ENCODE data around the gene ACSM5. TPM values are rescaled to one million over a fixed set of nuclear protein-coding genes. Genes with fewer than 3 reads are reported as not detected.

The ACSM5 gene, protein sequence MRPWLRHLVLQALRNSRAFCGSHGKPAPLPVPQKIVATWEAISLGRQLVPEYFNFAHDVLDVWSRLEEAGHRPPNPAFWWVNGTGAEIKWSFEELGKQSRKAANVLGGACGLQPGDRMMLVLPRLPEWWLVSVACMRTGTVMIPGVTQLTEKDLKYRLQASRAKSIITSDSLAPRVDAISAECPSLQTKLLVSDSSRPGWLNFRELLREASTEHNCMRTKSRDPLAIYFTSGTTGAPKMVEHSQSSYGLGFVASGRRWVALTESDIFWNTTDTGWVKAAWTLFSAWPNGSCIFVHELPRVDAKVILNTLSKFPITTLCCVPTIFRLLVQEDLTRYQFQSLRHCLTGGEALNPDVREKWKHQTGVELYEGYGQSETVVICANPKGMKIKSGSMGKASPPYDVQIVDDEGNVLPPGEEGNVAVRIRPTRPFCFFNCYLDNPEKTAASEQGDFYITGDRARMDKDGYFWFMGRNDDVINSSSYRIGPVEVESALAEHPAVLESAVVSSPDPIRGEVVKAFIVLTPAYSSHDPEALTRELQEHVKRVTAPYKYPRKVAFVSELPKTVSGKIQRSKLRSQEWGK
- total RNA-seq (2022) (0.22 and 0.54 TPM in 2 replicates), Bru-seq, nascent RNA (percentile 19 among the genes with signal in this experiment), BruChase-seq, experiment 1, labeled RNA remaining after a 6-hour chase (percentile 21 among the genes with signal in this experiment), BruChase-seq, experiment 2, labeled RNA remaining after a 2-hour chase (percentile 19 among the genes with signal in this experiment)
- long read RNA-seq, partial matches to known transcripts = 0 of 1 reads
- long read RNA-seq, other reads (novel, unspliced or antisense) = 0 of 1 reads

DNA sequence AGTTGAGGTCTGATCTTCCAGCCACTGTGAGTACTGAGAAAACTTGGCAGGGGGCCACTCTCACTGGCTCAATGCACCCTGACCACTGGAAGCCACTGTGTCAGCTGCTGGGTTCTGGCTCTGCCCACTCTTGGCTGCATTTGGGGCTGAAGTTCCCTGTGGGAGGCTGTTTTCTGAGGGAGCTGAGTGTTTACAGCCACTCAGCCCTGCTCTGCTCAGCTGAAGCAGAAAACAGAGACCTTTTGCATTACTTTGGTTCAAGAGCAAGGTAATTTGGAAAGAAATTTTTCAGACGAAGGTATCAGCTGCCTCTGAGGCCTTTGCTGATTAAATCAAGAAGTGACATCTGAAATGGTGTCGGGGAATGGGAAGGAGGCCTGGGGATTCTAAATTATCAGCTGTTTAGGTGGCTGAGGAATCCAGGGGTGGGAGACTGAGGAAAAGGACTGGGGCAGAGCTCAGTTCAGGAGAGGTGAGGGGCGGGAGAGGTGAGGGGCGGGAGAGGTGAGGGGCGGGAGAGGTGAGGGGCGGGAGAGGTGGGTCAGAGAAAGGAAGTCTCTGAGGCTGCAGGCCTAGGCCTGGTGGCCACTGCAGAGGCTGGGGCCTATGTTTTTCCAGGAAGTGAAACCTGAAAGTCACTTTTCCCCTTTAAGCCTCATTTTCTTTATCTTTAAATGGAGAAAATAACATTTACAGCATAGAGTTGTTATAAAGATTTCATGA lies at the start of gene ACSM5:
Gene ACSM5 (plus strand): TSS at position 137 of the 723 bp plus-strand sequence. CDS start 1,951 bp downstream, outside the sequence.
- Mint-ChIP-seq H3K27ac (ENCODE audit: low read depth, unreplicated experiment) (peak within 1 kb of the TSS; percentile 64), H3K36me3 (ENCODE audit: insufficient read depth, unreplicated experiment) (no peaks in the 10 kb centered on the region), H3K4me1 (ENCODE audit: insufficient read depth, unreplicated experiment) (peaks cover 18% of the 10 kb centered on the region), H3K27me3 (ENCODE audit: insufficient read depth, unreplicated experiment) (no peaks in the 10 kb centered on the region), H3K4me3 (ENCODE audit: unreplicated experiment) (peak within 1 kb of the TSS; percentile 3), H3K9me3 (ENCODE audit: unreplicated experiment) (no peaks in the 10 kb centered on the region)
- no TSS peak for BruUV-seq (replicated peaks)
- no peak for TF ChIP-seq CTCF (IDR thresholded peaks at IDR 0.05; ENCODE audit: unreplicated experiment)
- intact Hi-C loops (cut with micrococcal nuclease) = no loop called here
- CTCF ChIA-PET = interaction anchor here (0.8 to 1.6 kb wide), 3 partner anchors 24 to 510 kb away, joined by 3 to 6 read pairs (median 4); no protein-coding TSS in a partner anchor
- no peak for DNase-seq (ENCODE audit: unreplicated experiment)
- POLR2A ChIA-PET = interaction anchor here (0.6 to 0.8 kb wide), 2 partner anchors 40 to 434 kb away, joined by 3 read pairs; no protein-coding TSS in a partner anchor

DNA sequence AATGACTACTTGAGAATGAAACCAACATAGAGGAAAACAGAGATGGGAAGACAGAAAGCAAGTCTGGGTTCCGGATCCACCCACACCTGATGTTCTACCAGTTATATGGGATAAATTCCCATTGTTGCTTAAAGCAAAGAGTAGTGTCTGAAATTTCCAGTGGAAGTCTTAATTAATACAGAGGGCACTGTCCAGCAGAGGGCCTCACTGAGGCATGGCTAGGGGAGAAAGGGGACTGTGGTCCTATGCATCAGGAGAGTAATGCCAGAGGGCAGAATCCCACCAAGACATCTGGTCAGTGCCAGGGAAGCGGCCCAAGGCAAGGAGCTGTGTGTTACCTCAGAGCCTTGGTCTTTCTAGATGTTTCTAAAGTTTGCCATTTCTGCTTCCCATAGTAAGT lies 49.3 kb upstream of the ACSM5 start:
- ChIA-PET POLR2A (no interaction called here), CTCF (no interaction called here)
- no peak overlapping the region for H3K27ac Mint-ChIP-seq (ENCODE audit: low read depth, unreplicated experiment)
- no peak for DNase-seq (ENCODE audit: unreplicated experiment)
- H3K27me3 Mint-ChIP-seq (ENCODE audit: insufficient read depth, unreplicated experiment) = peaks cover 68% of the 10 kb centered on the region
- peaks cover 8% of the 10 kb centered on the region for H3K9me3 Mint-ChIP-seq (ENCODE audit: unreplicated experiment)
- H3K4me3 Mint-ChIP-seq (ENCODE audit: unreplicated experiment) = no peak overlapping the region
- H3K4me1 Mint-ChIP-seq (ENCODE audit: insufficient read depth, unreplicated experiment) = no peaks in the 10 kb centered on the region
- BruUV-seq (replicated peaks) = no TSS peak
- intact Hi-C loops (cut with micrococcal nuclease) = no loop called here
- TF ChIP-seq CTCF (IDR thresholded peaks at IDR 0.05; ENCODE audit: unreplicated experiment) = no peak
- H3K36me3 Mint-ChIP-seq (ENCODE audit: insufficient read depth, unreplicated experiment) = no peaks in the 10 kb centered on the region

GRCh38 chr16:20363191-20363590 lies 46.1 kb upstream of the ACSM5 start:
- CTCF ChIA-PET = interaction anchor here (0.7 to 3.9 kb wide), 2 partner anchors 21 to 200 kb away, joined by 3 to 19 read pairs; no protein-coding TSS in a partner anchor
- H3K9me3 Mint-ChIP-seq (ENCODE audit: unreplicated experiment) = no peaks in the 10 kb centered on the region
- no peak overlapping the region for H3K27ac Mint-ChIP-seq (ENCODE audit: low read depth, unreplicated experiment)
- intact Hi-C loops (cut with micrococcal nuclease) = no loop called here
- BruUV-seq (replicated peaks) = no TSS peak
- DNase-seq (ENCODE audit: unreplicated experiment) = no peak
- no peaks in the 10 kb centered on the region for H3K4me1 Mint-ChIP-seq (ENCODE audit: insufficient read depth, unreplicated experiment)
- no peak for TF ChIP-seq CTCF (IDR thresholded peaks at IDR 0.05; ENCODE audit: unreplicated experiment)
- no peak overlapping the region for H3K4me3 Mint-ChIP-seq (ENCODE audit: unreplicated experiment)
- H3K36me3 Mint-ChIP-seq (ENCODE audit: insufficient read depth, unreplicated experiment) = peaks cover 2% of the 10 kb centered on the region
- POLR2A ChIA-PET = no interaction called here
- peaks cover 57% of the 10 kb centered on the region for H3K27me3 Mint-ChIP-seq (ENCODE audit: insufficient read depth, unreplicated experiment)

Measured in MCF 10A (cell line).